ENCODE measurements around the gene IL4I1. TPM values are rescaled to one million over a fixed set of nuclear protein-coding genes. Genes with fewer than 3 reads are reported as not detected.

The IL4I1 gene
- total and polyA plus RNA-seq, 10 donors, result 1.1 to 20.2 (median 4.8) TPM

- peaks cover 0 to 44% (median 1%) of the 10 kb centered on the region in 6 donors for H3K36me3 ChIP-seq
- peak; percentile 86 for DNase-seq
- peak overlapping the region in 6 of 8 donors; percentile 93 to 100 (median 100) for H3K4me3 ChIP-seq
- H3K27me3 ChIP-seq (replicated peaks in 1 of 7), result no peaks in the 10 kb centered on the region
- 57 to 77% (median 66%) methylated on average over 15 of the region's 15 CpGs for WGBS, 5 donors
- no peaks in the 10 kb centered on the region for H3K9me3 ChIP-seq
- intact Hi-C loops (cut with DNase I; ENCODE audit: low total_unique reads), result no loop called here
- H3K27ac ChIP-seq, result peak overlapping the region in 7 of 8 donors; percentile 88 to 97 (median 95)
- no peak for TF ChIP-seq CTCF (IDR thresholded peaks at IDR 0.05 in 8 of 11, conservative IDR thresholded peaks at IDR 0.05 in 3 of 11)
- TF ChIP-seq POLR2AphosphoS5 (IDR thresholded peaks at IDR 0.05), result peak in 2 of 3 donors; percentile 27 to 28
- H3K4me1 ChIP-seq, result peaks cover 16 to 60% (median 40%) of the 10 kb centered on the region in 6 donors
Observed at GRCh38 chr19:49930483-49931011, 33.9 kb upstream of the IL4I1 start.

- H3K27me3 ChIP-seq (replicated peaks in 1 of 7), result no peaks in the 10 kb centered on the region
- TF ChIP-seq POLR2A (IDR thresholded peaks at IDR 0.05), result peak; percentile 28 to 89 (median 88)
- TF ChIP-seq POLR2AphosphoS5 (IDR thresholded peaks at IDR 0.05), result peak; percentile 98 to 99 (median 98)
- TF ChIP-seq CTCF (IDR thresholded peaks at IDR 0.05 in 8 of 11, conservative IDR thresholded peaks at IDR 0.05 in 3 of 11), result peak in 6 of 11 experiments; percentile 18 to 44 (median 36)
- H3K4me1 ChIP-seq, result peaks cover 16 to 67% (median 45%) of the 10 kb centered on the region in 6 donors
- intact Hi-C loops (cut with DNase I; ENCODE audit: low total_unique reads), result no loop called here
- no peaks in the 10 kb centered on the region for H3K9me3 ChIP-seq
- 4 to 5% (median 5%) methylated on average over 41 to 43 of the region's 43 CpGs for WGBS, 5 donors
- H3K4me3 ChIP-seq, result peak overlapping the region; percentile 92 to 100 (median 98)
- peak; percentile 96 for DNase-seq
- peak overlapping the region; percentile 88 to 97 (median 94) for H3K27ac ChIP-seq
- peaks cover 0 to 51% (median 7%) of the 10 kb centered on the region in 6 donors for H3K36me3 ChIP-seq
Observed at GRCh38 chr19:49929611-49930482, 33.2 kb upstream of the IL4I1 start.

GRCh38 chr19:49929121-49929610 lies 32.5 kb upstream of the IL4I1 start, which contains the start of the genes ATF5 and NUP62:
Gene ATF5 (plus strand): TSS chr19:49929205. CDS start chr19:49930851, 1,646 bp downstream.
Gene NUP62 (minus strand): TSS chr19:49929504. CDS start chr19:49909807, 19,697 bp downstream.
- DNase-seq, result peak; percentile 96
- H3K27me3 ChIP-seq (replicated peaks in 1 of 7), result no peaks in the 10 kb centered on the region
- WGBS, 5 donors, result 0 to 1% (median 1%) methylated on average over 38 to 48 of the region's 48 CpGs
- peak within 1 kb of the TSS; percentile 88 to 97 (median 94) for H3K27ac ChIP-seq
- no peaks in the 10 kb centered on the region for H3K9me3 ChIP-seq
- peaks cover 16 to 74% (median 52%) of the 10 kb centered on the region in 6 donors for H3K4me1 ChIP-seq
- TF ChIP-seq POLR2A (IDR thresholded peaks at IDR 0.05) (no peak), POLR2AphosphoS5 (IDR thresholded peaks at IDR 0.05) (peak in 1 of 3 donors; percentile 83), CTCF (IDR thresholded peaks at IDR 0.05 in 8 of 11, conservative IDR thresholded peaks at IDR 0.05 in 3 of 11) (no peak)
- intact Hi-C loops (cut with DNase I; ENCODE audit: low total_unique reads), result no loop called here
- peaks cover 0 to 58% (median 14%) of the 10 kb centered on the region in 6 donors for H3K36me3 ChIP-seq
- peak within 1 kb of the TSS; percentile 92 to 100 (median 98) for H3K4me3 ChIP-seq
